LNCAP (cell line): ENCODE results near the gene VENTX.

ENCODE experiments used
- CTCF ChIP-seq: fragments of 450-650 bp; IDR thresholded peaks from 2 replicates; pipeline ENCODE4 v1.5.1; 2017; ENCODE audit warnings: mild to moderate bottlenecking

VENTX gene

GRCh38 chr10:133272964-133273420, 35.3 kb downstream of the VENTX start:
- no peak for TF ChIP-seq CTCF

GRCh38 chr10:133273534-133274143, 36.0 kb downstream of the VENTX start:
- no peak for TF ChIP-seq CTCF

GRCh38 chr10:133274751-133275683, 37.4 kb downstream of the VENTX start:
- TF ChIP-seq CTCF = no peak

GRCh38 chr10:133275684-133276092, 38.0 kb downstream of the VENTX start:
- TF ChIP-seq CTCF = no peak

- no peak for TF ChIP-seq CTCF
These were observed 38.4 kb downstream of the VENTX start for GRCh38 chr10:133276100-133276434.

- TF ChIP-seq CTCF = no peak
These were observed 39.0 kb downstream of the VENTX start, which contains the start of gene ADAM8 for GRCh38 chr10:133276435-133277201. ADAM8 (minus strand) TSS chr10:133276868; CDS start chr10:133276817, 51 bp downstream.

GRCh38 chr10:133277277-133277992, 39.8 kb downstream of the VENTX start:
- TF ChIP-seq CTCF = no peak
